HUES6 (cell line): ENCODE data around the gene CAPN13.

Experiments
- H3K27ac ChIP-seq: 2 replicates; pipeline ENCODE4 v1.7.0; 2013; ENCODE audit warnings: low read depth, mild to moderate bottlenecking, low read length, inconsistent platforms
- H3K27me3 ChIP-seq: 2 replicates; pipeline ENCODE4 v1.6.1; 2013; ENCODE audit warnings: low read length; ENCODE audit not compliant: control insufficient read depth, insufficient read depth
- H3K36me3 ChIP-seq: 2 replicates; pipeline ENCODE4 v1.6.1; 2013; ENCODE audit warnings: low read length; ENCODE audit not compliant: control insufficient read depth, insufficient read depth
- H3K4me1 ChIP-seq: 2 replicates; pipeline ENCODE4 v1.6.1; 2013; ENCODE audit warnings: low read length; ENCODE audit not compliant: control insufficient read depth, insufficient read depth
- H3K4me3 ChIP-seq: 2 replicates; pipeline ENCODE4 v1.5.1; 2013; ENCODE audit warnings: low read depth, low read length
- H3K9ac ChIP-seq: one replicate; pipeline ENCODE4 v1.6.1; 2013; ENCODE audit warnings: mild to moderate bottlenecking, low read length
- H3K9me3 ChIP-seq: 2 replicates; pipeline ENCODE4 v1.6.1; 2013; ENCODE audit warnings: low read depth, low read length; ENCODE audit not compliant: control insufficient read depth, insufficient read depth

The CAPN13 gene

GRCh38 chr2:30677231-30677630 lies 130.0 kb downstream of the CAPN13 start:
- H3K27ac ChIP-seq = no peak overlapping the region
- H3K9me3 ChIP-seq = no peaks in the 10 kb centered on the region; the same call in 1 of the 2 replicates
- H3K9ac ChIP-seq = no peak overlapping the region
- no peaks in the 10 kb centered on the region for H3K36me3 ChIP-seq
- no peaks in the 10 kb centered on the region for H3K27me3 ChIP-seq
- no peak overlapping the region for H3K4me3 ChIP-seq
- H3K4me1 ChIP-seq = no peaks in the 10 kb centered on the region

DNA sequence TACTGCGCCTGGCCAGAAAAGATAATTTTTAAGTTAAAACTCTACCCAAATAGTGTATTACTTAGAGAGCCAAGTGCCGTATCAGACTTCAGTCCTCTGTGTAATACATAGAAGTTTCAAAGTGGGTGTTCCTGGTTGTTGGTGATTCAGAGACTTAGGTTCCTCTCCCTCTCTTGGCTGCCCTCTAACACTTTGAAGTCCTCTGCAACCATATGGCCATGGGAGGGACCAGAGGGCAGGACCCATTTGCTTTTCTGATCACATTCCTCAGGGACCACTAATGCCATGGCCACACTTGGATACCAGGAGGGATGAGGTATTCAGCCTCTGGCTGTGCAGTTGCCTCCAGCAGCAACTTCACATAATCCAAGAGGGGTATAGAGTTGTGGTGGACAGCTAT lies 131.5 kb downstream of the CAPN13 start:
- H3K9me3 ChIP-seq = peaks cover 4% of the 10 kb centered on the region
- H3K36me3 ChIP-seq = no peaks in the 10 kb centered on the region
- no peaks in the 10 kb centered on the region for H3K27me3 ChIP-seq
- H3K4me3 ChIP-seq = no peak overlapping the region
- no peak overlapping the region for H3K27ac ChIP-seq
- H3K9ac ChIP-seq = no peak overlapping the region
- H3K4me1 ChIP-seq = no peaks in the 10 kb centered on the region

GRCh38 chr2:30673127-30673526 lies 134.1 kb downstream of the CAPN13 start:
- H3K4me1 ChIP-seq = no peaks in the 10 kb centered on the region
- no peaks in the 10 kb centered on the region for H3K27me3 ChIP-seq
- H3K27ac ChIP-seq = no peak overlapping the region
- no peak overlapping the region for H3K9ac ChIP-seq
- H3K36me3 ChIP-seq = no peaks in the 10 kb centered on the region
- peaks cover 20% of the 10 kb centered on the region for H3K9me3 ChIP-seq
- no peak overlapping the region for H3K4me3 ChIP-seq
